NCI-H1417 (cell line): Measurements from ENCODE around the gene SOX10.

Experiments
- DNase-seq, 3 experiments: peaks; one replicate each; lab custom pipeline; 2025; lab: John Stamatoyannopoulos, UW

The SOX10 gene

DNA sequence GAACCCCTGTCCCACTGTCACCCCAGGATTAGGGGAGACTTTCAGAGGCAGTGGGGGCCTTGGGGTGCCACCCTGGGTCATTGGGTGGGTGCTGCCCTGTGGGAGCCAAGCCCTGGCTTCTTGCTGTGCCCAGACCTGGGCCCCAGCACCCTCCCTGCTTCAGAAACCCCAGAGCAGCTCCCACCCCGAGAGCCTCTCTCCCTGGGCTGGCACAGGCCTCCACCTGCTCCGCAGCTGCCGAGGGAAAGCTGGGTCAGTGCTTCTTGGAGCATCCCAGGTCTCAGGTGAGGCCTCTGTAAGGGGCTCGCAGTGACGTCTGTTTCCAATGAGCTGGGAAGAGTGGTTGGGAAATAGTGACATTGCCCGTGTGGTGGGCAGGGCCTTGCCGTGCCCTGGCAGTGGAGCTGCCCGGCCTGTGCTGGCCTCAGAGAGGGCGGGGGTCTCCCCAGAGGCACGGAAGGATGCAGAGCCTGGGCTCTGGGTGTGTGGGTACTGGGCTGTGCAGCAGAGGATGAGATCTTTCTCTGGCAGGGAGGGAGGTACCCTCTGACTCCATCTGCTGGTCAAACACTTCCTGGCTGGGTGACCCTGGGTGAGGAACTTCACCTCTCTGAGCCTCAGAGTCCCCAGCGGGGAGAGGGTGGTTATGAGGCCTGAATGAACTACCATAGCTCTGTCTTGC, 53.9 kb downstream of the SOX10 start:
- DNase-seq: no peak

DNA sequence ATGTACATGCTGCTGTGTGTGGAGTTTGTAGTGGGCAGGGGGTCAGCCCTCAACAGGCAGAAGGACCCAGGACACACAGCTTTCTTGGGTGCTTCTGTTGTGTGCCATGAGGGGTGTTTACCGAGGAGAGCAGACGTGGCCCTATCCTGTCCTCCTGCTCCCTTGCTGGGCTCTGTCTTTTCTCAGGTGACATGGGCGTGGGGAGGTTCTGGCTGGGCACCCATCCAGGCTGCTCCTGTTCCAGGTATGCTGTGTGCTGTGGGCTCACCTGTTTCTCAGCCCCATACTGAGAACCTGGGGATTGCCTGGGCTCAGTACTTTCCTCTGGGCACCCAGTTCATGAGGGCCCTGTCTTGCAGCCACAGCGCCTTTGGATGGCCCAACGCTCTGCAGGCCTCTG, 55.0 kb downstream of the SOX10 start:
- DNase-seq: no peak

DNA sequence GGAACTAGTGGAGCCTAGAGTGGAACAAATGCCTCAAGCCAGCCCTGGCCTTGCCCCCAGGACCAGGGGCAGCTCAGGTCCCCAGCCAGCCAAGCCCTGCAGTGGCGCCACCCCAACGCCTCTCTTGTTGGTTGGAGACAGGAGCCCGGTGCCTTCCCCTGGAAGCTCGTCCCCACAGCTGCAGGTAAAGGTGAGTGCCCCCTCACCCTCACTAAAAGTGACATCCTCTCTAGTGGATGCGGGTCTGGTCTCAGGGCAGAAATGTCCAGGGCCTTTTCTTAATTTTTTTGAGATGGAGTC, 56.8 kb downstream of the SOX10 start:
- no peak for DNase-seq

DNA sequence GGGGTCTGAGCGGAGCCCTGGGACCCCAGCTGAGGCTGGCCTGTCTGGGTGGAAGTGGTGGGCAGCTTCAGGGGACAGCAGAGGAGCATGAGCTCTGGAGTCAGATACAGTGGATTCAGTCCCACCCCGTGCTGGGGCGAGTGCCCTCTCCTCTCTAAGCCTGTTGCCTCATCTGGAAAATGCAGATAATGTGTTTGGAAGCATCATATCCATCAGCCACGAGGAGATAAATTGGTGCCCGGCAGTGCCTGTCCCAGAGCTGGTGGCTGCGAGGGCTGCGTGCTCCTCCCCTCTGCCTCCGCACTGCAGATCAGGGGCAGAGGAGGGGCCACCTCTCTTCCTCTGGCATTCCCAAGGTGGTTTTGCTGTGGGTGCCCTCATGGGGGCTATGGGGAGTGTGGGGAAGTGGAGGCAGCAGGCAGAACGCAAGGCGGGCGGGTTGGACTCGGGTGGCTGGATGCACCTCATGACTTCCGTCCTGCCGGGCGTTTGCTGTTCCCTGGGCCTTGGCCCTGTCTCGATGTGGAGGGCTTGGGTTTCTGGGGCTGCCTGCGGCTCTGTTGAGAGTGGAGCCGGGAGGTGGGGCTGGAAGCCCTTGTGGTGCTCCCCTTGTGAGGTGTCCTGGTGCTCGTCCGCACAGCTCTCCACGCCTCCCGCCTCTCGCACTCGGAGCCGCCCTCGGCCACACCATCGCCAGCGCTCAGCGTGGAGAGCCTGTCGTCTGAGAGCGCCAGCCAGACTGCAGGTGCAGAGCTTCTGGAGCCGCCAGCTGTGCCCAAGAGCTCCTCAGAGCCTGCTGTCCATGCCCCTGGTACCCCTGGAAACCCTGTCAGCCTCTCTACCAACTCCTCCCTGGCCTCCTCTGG, 57.4 kb downstream of the SOX10 start:
- no peak for DNase-seq

DNA sequence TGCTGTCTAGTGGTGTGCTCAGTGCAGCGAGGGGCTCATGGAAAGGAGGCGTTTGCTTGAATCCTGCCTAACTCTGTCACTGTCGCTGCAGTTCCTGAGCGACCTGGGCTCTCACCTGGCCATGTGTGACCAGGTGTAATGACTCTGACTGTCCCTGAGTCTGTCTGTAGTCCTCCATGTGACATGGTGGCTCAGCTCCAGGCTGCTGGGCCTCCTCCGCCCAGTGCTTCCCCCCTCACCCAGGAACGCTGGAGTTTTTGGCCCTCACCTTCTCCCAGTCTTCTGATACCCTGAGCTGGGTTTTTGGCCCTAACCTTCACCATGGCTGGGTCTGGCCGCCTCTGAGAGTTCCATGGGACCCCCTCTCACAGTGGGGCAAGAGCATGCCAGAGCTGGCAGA, 58.0 kb downstream of the SOX10 start:
- DNase-seq: no peak

DNA sequence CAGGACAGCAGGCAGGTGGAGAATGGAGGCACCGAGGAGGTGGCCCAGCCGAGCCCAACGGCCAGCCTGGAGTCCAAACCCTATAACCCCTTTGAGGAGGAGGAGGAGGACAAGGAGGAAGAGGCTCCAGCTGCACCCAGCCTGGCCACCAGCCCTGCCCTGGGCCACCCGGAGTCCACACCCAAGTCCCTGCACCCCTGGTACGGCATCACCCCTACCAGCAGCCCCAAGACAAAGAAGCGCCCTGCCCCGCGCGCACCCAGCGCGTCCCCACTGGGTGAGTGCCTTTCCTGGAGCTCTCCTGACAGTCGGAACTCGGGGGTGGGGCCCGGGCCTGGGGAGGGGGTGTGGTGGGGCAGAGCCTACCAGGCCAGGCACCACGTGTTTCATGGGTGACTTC, 58.6 kb downstream of the SOX10 start:
- no peak for DNase-seq

DNA sequence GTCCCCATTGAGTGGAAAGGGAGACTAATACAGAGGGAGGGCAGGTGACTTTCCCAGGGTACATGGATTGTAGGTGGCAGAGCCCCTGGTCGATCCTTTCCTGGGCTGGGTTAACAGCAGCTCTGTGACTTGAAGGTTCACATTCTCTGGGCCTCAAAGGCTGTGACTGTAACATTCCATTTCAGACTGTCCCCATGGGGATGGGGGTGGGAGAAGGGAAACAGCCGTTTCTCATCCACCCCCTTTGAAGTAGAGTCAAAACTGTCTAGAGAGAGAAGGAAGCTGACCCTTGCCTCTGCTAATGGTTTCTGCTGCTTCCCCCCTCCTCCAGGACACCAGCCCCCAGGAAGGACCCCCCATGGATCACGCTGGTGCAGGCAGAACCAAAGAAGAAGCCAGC, 59.0 kb downstream of the SOX10 start:
- no peak for DNase-seq

DNA sequence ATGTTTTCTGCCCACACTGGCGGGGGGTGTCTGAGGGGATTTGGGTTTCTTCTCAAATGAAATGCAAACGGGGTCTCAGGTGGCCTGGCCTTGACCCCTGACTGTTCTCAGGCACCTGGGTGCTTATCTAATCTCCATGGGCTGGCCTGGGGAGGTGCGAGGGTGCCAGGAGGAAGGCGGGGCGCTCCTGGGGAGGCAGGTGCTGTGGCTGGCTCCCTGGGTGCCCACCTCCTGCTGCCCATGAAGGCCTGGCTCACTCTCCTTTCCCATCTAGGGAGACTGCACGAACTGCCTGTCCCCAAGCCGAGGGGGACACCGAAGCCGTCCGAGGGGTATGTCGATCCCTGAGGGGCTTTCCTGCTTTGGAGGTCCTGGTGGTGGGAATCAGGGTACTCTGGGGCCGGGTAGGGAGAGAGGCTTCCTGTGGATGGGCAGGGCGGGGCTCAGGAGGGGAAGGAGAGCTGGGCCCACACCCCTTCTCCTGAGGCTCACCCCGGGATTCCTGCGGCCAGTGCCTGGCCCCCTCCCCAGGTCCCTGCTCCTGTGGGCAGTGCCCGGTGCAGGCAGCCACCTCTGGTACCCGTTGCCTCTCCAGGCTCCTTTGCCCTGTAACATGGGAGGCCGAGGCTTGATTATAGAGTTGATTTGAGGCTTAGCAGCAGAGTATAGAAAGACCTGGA, 59.8 kb downstream of the SOX10 start:
- no peak for DNase-seq

DNA sequence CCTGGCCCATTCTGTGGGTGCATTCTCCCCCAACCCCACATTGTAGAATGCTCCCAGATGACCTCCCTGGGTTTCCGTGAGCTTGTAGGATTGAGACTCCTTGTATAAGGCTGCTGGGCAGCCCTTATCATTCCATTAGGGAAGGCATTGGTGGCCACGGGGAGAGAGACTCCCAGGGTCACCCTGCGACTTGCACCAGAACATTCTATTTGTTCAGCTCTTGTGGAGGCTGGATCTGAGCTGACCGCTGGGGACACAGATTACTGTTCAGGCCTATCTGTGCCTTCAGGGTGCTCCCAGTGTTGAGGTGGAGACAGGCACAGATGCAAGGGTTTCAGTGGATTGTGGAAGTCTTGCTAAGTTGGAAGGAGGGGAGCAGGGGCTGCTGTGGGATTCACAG, 60.4 kb downstream of the SOX10 start:
- DNase-seq: no peak
